ENCODE results near the gene KRT7. TPM values are rescaled to one million over a fixed set of nuclear protein-coding genes. Genes with fewer than 3 reads are reported as not detected.
"Not testable (repeated sequence)": the region's sequence is repeated elsewhere in the genome, so short reads cannot be mapped to it uniquely, and the experiment has no call there.

Gene KRT7
- polyA plus RNA-seq, 1 experiment, result 4.6 TPM

DNA sequence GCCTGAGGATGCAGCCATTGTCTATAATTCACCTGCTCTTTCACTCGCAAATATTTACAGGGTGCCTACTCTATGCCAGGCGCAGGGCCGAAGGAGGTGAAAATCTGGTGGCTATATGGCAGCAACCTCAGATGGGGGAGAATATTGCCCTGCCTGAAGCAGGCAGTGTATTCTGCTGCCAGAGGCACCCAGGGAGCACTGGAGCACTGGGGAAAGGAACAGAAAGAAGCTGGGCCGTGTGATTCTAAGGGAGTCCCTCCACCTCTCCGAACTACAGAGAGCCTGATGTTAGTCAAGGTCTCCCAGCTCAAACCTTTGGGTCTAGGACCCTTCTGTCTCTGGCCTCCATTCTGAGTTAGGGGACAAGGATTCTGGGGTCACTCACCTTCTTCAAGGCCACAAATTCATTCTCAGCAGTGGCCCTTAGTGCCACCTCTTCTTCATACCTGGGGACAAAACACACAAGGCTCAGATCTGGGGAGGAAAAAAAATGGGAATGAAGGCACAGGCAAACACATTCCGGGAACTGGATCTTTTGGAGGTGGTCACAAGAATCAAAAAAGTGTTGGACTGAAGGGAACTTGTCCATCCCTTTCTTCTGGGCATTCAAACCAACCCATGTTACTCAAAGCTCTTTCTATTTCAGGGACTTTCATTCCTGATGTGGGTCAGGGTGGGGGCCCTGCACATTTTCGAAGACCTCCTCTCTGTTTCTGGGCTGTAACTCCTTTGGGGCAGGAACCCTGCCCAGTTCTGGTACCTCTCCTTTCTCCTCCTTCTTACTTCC is 22.1 kb downstream of the KRT7 start:
- H3K27me3 ChIP-seq (ENCODE audit: control insufficient read depth, insufficient read depth, low read length), result peaks cover 53% of the 10 kb centered on the region
- H3K27ac ChIP-seq (ENCODE audit: low read depth, low read length), result no peak overlapping the region
- no peaks in the 10 kb centered on the region; the same call in 1 of the 2 replicates for H3K9me3 ChIP-seq (ENCODE audit: control insufficient read depth, insufficient read depth, low read length)
- no peak overlapping the region for H3K4me3 ChIP-seq (ENCODE audit: low read depth, low read length)
- ChIA-PET POLR2A (no interaction called here), CTCF (interaction anchor here (2.9 kb wide), 1 partner anchor 24 kb away, joined by 16 read pairs; no protein-coding TSS in a partner anchor)
- DNase-seq (ENCODE audit: low read depth, low spot score), result no peak
- TF ChIP-seq, protein P1, sequence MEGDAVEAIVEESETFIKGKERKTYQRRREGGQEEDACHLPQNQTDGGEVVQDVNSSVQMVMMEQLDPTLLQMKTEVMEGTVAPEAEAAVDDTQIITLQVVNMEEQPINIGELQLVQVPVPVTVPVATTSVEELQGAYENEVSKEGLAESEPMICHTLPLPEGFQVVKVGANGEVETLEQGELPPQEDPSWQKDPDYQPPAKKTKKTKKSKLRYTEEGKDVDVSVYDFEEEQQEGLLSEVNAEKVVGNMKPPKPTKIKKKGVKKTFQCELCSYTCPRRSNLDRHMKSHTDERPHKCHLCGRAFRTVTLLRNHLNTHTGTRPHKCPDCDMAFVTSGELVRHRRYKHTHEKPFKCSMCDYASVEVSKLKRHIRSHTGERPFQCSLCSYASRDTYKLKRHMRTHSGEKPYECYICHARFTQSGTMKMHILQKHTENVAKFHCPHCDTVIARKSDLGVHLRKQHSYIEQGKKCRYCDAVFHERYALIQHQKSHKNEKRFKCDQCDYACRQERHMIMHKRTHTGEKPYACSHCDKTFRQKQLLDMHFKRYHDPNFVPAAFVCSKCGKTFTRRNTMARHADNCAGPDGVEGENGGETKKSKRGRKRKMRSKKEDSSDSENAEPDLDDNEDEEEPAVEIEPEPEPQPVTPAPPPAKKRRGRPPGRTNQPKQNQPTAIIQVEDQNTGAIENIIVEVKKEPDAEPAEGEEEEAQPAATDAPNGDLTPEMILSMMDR (IDR thresholded peaks at IDR 0.05; ENCODE audit: low read depth, low read length), result no peak

DNA sequence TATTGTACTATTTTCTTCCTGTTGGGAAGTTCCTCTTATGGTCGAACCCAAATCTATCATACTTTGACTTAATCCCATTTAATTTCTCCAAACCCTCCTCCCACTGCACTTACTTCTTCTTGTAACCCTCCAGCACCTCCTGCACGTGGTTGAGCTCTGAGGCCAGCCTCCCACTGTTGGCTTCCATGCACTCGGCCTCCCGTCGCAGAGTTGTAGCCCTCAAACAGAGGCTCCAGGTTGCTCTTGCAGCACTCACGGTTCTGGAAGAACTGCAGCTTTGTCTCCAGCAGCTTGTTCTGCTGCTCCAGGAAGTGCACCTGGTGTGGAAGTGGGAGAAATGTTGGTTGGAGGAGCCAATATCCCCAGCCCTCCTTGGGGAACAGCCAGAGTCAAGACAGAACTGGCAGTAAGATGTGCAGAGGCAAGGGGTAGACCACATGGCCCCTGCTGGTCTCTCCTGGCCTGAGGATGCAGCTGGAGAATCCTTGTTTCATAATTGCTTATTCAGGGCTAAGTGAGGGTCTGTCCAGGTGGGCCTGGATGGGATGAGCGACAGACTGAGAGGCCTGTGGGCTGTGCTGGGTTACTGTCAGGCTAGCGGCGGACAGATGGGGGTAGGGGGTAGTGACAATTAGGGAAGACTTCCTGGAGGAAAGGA is 23.0 kb downstream of the KRT7 start:
- ChIA-PET POLR2A (no interaction called here), CTCF (interaction anchor here (2.9 kb wide), 1 partner anchor 23 kb away, joined by 16 read pairs; no protein-coding TSS in a partner anchor)
- TF ChIP-seq, protein P1 (IDR thresholded peaks at IDR 0.05; ENCODE audit: low read depth, low read length), result no peak
- Histone ChIP-seq H3K4me3 (ENCODE audit: low read depth, low read length) (no peak overlapping the region), H3K27ac (ENCODE audit: low read depth, low read length) (no peak overlapping the region), H3K9me3 (ENCODE audit: control insufficient read depth, insufficient read depth, low read length) (no peaks in the 10 kb centered on the region; the same call in 1 of the 2 replicates), H3K27me3 (ENCODE audit: control insufficient read depth, insufficient read depth, low read length) (peaks cover 46% of the 10 kb centered on the region)
- DNase-seq (ENCODE audit: low read depth, low spot score), result no peak

DNA sequence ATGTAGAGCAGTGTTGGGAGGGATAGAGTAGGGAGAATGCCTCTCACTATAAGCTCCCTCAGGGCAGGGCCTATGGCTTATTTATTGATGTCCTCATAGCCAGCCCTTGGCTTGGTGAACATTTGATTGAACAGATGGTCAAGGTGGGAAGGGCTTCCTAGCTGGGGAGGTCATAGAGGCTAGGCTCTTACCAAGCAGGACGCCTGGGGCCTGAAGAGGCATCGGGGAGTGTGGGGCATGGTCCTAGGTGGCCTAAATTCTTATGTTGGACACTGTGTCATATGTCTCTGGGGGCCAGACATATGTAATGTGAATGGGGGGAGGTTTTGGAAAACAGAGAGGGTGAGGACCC is 23.5 kb downstream of the KRT7 start:
- no peaks in the 10 kb centered on the region; the same call in 1 of the 2 replicates for H3K9me3 ChIP-seq (ENCODE audit: control insufficient read depth, insufficient read depth, low read length)
- CTCF ChIA-PET, result interaction anchor here (2.9 kb wide), 1 partner anchor 22 kb away, joined by 16 read pairs; no protein-coding TSS in a partner anchor
- no peak for DNase-seq (ENCODE audit: low read depth, low spot score)
- TF ChIP-seq, protein P1 (IDR thresholded peaks at IDR 0.05; ENCODE audit: low read depth, low read length), result no peak
- POLR2A ChIA-PET, result no interaction called here
- H3K27me3 ChIP-seq (ENCODE audit: control insufficient read depth, insufficient read depth, low read length), result peaks cover 48% of the 10 kb centered on the region
- H3K27ac ChIP-seq (ENCODE audit: low read depth, low read length), result no peak overlapping the region
- no peak overlapping the region for H3K4me3 ChIP-seq (ENCODE audit: low read depth, low read length)

DNA sequence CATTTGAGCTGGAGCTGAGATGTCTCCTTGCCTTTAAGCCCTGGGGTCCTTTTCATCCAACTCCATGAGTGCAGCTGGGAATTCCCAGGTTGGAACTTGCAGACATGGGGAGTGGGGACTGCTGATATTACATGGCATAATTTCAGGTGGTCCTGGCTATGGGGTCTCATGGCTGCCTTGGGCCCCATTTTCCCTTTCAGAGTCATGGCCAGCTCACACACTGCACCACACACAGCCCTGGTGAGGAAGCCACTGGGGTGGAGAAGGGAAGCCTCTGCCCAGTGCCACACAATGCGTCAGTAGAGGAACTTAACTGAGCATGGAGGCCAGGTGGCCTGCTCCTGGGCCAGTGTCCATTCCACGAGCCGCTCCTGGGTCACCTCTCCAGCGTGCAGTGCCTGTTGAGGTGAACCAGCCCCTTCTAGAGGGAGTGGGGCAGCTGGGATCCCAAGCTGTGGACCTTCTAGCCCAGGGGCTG is 24.1 kb downstream of the KRT7 start:
- peaks cover under 1% of the 10 kb centered on the region; the same call in 1 of the 2 replicates for H3K9me3 ChIP-seq (ENCODE audit: control insufficient read depth, insufficient read depth, low read length)
- H3K4me3 ChIP-seq (ENCODE audit: low read depth, low read length), result no peak overlapping the region
- no peak for DNase-seq (ENCODE audit: low read depth, low spot score)
- no peak overlapping the region for H3K27ac ChIP-seq (ENCODE audit: low read depth, low read length)
- peaks cover 48% of the 10 kb centered on the region for H3K27me3 ChIP-seq (ENCODE audit: control insufficient read depth, insufficient read depth, low read length)
- ChIA-PET CTCF (interaction anchor here (2.9 kb wide), 1 partner anchor 22 kb away, joined by 16 read pairs; no protein-coding TSS in a partner anchor), POLR2A (no interaction called here)
- TF ChIP-seq, protein P1 (IDR thresholded peaks at IDR 0.05; ENCODE audit: low read depth, low read length), result no peak

DNA sequence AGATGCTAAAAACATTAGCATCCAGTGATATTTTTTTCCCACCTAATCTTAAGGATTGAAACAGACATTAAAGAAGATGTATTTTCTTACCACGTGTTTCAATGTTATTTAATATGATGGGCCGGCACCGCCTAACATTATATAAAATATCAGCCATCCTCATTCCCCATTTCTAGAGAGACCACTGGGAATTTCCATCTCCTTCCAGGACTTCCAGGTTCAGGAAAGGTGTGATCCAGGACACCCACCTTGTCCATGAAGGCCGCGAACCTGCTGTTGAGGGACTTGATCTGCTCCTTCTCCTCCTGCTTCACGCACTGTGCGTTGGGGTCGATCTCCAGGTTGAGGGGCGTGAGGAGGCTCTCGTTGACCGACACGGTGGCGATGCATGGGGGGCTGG is 24.9 kb downstream of the KRT7 start:
- ChIA-PET POLR2A (interaction anchor here (1.5 kb wide), 1 partner anchor 14 kb away, joined by 7 read pairs; no protein-coding TSS in a partner anchor), CTCF (interaction anchor here (1.1 to 3.0 kb wide), 2 partner anchors 20 to 100 kb away, joined by 3 to 15 read pairs; no protein-coding TSS in a partner anchor)
- H3K27me3 ChIP-seq (ENCODE audit: control insufficient read depth, insufficient read depth, low read length), result peaks cover 48% of the 10 kb centered on the region
- H3K4me3 ChIP-seq (ENCODE audit: low read depth, low read length); DNase-seq (ENCODE audit: low read depth, low spot score); H3K9me3 ChIP-seq (ENCODE audit: control insufficient read depth, insufficient read depth, low read length); H3K27ac ChIP-seq (ENCODE audit: low read depth, low read length): not testable (repeated sequence)
